HG03064 (cell line): ENCODE results near the gene FOXK1.
"Not testable (repeated sequence)": the region's sequence is repeated elsewhere in the genome, so short reads cannot be mapped to it uniquely, and the experiment has no call there.

Experiments
- ATAC-seq: cut with Tn5 transposase; IDR thresholded peaks from one replicate; pipeline ENCODE4 v1.9.1; 2021; ENCODE audit warnings: low read depth; ENCODE audit not compliant: unreplicated experiment

FOXK1 gene

GRCh38 chr7:4794171-4794570, 112.1 kb downstream of the FOXK1 start:
- not testable (repeated sequence) for ATAC-seq

- ATAC-seq = no peak
Observed at GRCh38 chr7:4794591-4795350, 112.7 kb downstream of the FOXK1 start.

- no peak for ATAC-seq
Observed at GRCh38 chr7:4796453-4796852, 114.4 kb downstream of the FOXK1 start.

- ATAC-seq = no peak
Observed at GRCh38 chr7:4797858-4798705, 116.0 kb downstream of the FOXK1 start.

- ATAC-seq = no peak
Observed at GRCh38 chr7:4798706-4799235, 116.7 kb downstream of the FOXK1 start.

GRCh38 chr7:4799508-4800268, 117.6 kb downstream of the FOXK1 start:
- ATAC-seq = no peak

GRCh38 chr7:4800487-4800886, 118.4 kb downstream of the FOXK1 start:
- ATAC-seq = no peak

GRCh38 chr7:4800926-4801838, 119.1 kb downstream of the FOXK1 start:
- ATAC-seq = no peak

GRCh38 chr7:4801839-4802231, 119.7 kb downstream of the FOXK1 start:
- no peak for ATAC-seq

- ATAC-seq = not testable (repeated sequence)
Observed at GRCh38 chr7:4802577-4802976, 120.5 kb downstream of the FOXK1 start.

- ATAC-seq = no peak
Observed at GRCh38 chr7:4803397-4804241, 121.5 kb downstream of the FOXK1 start.

GRCh38 chr7:4805110-4805983, 123.3 kb downstream of the FOXK1 start:
- no peak for ATAC-seq

GRCh38 chr7:4805984-4806300, 123.8 kb downstream of the FOXK1 start:
- ATAC-seq = no peak

- ATAC-seq = no peak
Observed at GRCh38 chr7:4806983-4807597, 125.0 kb downstream of the FOXK1 start.

- ATAC-seq = no peak
Observed at GRCh38 chr7:4807598-4808016, 125.5 kb downstream of the FOXK1 start.

- ATAC-seq = no peak
Observed at GRCh38 chr7:4808026-4808425, 125.9 kb downstream of the FOXK1 start.

- ATAC-seq = no peak
Observed at GRCh38 chr7:4808565-4808964, 126.5 kb downstream of the FOXK1 start.
